CD8-positive, alpha-beta memory T cell (primary cell): Measurements from ENCODE around the gene ANKRD36B. TPM values are rescaled to one million over a fixed set of nuclear protein-coding genes. Genes with fewer than 3 reads are reported as not detected.
A peak's percentile ranks its signal among the peaks of the same experiment; 100 is the strongest.
"Not testable (repeated sequence)": the region's sequence is repeated elsewhere in the genome, so short reads cannot be mapped to it uniquely, and the experiment has no call there.

Experiments
- CTCF ChIA-PET: fragments of 350-600 bp; sonication (Branson Sonifier 250); formaldehyde crosslinking; loops from one replicate; lab custom pipeline; 2021; ENCODE audit warnings: antibody characterized with exemption; lab: Charles Lee
- POLR2A ChIA-PET: fragments of 350-600 bp; sonication (Branson Sonifier 250); formaldehyde crosslinking; loops from one replicate; lab custom pipeline; 2021; ENCODE audit warnings: antibody characterized with exemption; lab: Charles Lee
- DNase-seq, 5 donors: peaks; one replicate each; pipeline versions ENCODE4 v3.0.0 to v3.0.0-alpha.2; 2020 to 2022; ENCODE audit warnings: mixed read lengths in 1 of 5
- H3K27ac ChIP-seq: one replicate; pipeline ENCODE4 v1.7.0; 2013; ENCODE audit warnings: low read depth, mild to moderate bottlenecking, low read length, moderate library complexity
- H3K27me3 ChIP-seq: 2 replicates; pipeline ENCODE4 v1.7.0; 2013; ENCODE audit warnings: low read length, mild to moderate bottlenecking; ENCODE audit not compliant: insufficient read depth, poor library complexity, severe bottlenecking
- H3K36me3 ChIP-seq: 2 replicates; pipeline ENCODE4 v1.7.0; 2013; ENCODE audit warnings: mild to moderate bottlenecking, low read length, moderate library complexity; ENCODE audit not compliant: insufficient read depth
- H3K4me1 ChIP-seq: 2 replicates; pipeline ENCODE4 v1.7.0; 2013; ENCODE audit warnings: mild to moderate bottlenecking, low read length, moderate library complexity; ENCODE audit not compliant: insufficient read depth
- H3K4me3 ChIP-seq: 2 replicates; pipeline ENCODE4 v1.7.0; 2013; ENCODE audit warnings: mild to moderate bottlenecking, low read length
- H3K9me3 ChIP-seq: 2 replicates; pipeline ENCODE4 v1.7.0; 2013; ENCODE audit warnings: mild to moderate bottlenecking, low read length
- H3K27ac Mint-ChIP-seq, 8 donors: one replicate each; pipeline ENCODE4 v1.8.0; 2020 to 2021; ENCODE audit warnings: mixed read lengths in 8 of 8, mild to moderate bottlenecking in 6 of 8, inconsistent platforms in 3 of 8, moderate library complexity in 3 of 8
- H3K27me3 Mint-ChIP-seq, 2 donors: one replicate each; pipeline ENCODE4 v1.8.0; 2020 to 2021; ENCODE audit warnings: mixed read lengths in 2 of 2, mild to moderate bottlenecking in 1 of 2, moderate library complexity in 1 of 2
- H3K36me3 Mint-ChIP-seq, 3 donors: one replicate each; pipeline ENCODE4 v1.8.0; 2020 to 2021; ENCODE audit warnings: mixed read lengths in 3 of 3, inconsistent platforms in 1 of 3, mild to moderate bottlenecking in 1 of 3
- H3K4me1 Mint-ChIP-seq, 3 donors: one replicate each; pipeline ENCODE4 v1.8.0; 2020 to 2021; ENCODE audit warnings: mixed read lengths in 3 of 3, inconsistent platforms in 1 of 3, mild to moderate bottlenecking in 1 of 3
- H3K4me3 Mint-ChIP-seq, 7 donors: one replicate each; pipeline ENCODE4 v1.8.0; 2020 to 2021; ENCODE audit warnings: mixed read lengths in 7 of 7, mild to moderate bottlenecking in 6 of 7, moderate library complexity in 4 of 7, inconsistent platforms in 2 of 7
- H3K9me3 Mint-ChIP-seq, 5 donors: one replicate each; pipeline ENCODE4 v1.8.0; 2020 to 2022; ENCODE audit warnings: mixed read lengths in 5 of 5, mild to moderate bottlenecking in 3 of 5, moderate library complexity in 2 of 5, inconsistent platforms in 1 of 5
- polyA plus RNA-seq: library from polyadenylated mRNA; unstranded; fragments of 300-500 nt; fragmentation: Illumina TruSeq; gene quantifications from one replicate; pipeline ENCODE4 v1.2.3, GENCODE V29; 2021
- total RNA-seq, 2 experiments: library from RNA; stranded (reverse); gene quantifications; one replicate each; pipeline ENCODE4 v1.2.3, GENCODE V29; 2021

Gene ANKRD36B
- total and polyA plus RNA-seq, 3 experiments from 2014 or later = 20.1 to 24.0 (median 21.7) TPM

- peak overlapping the region; percentile 64 to 94 (median 88) for H3K27ac Mint-ChIP-seq
- H3K36me3 ChIP-seq, H3K36me3 Mint-ChIP-seq, H3K27me3 Mint-ChIP-seq, H3K9me3 ChIP-seq, H3K4me1 ChIP-seq, H3K9me3 Mint-ChIP-seq, H3K27me3 ChIP-seq: not testable (repeated sequence)
- peak overlapping the region; percentile 84 to 95 (median 90) for H3K4me3 Mint-ChIP-seq
- POLR2A ChIA-PET = interaction anchor here (0.9 to 2.5 kb wide), 3 partner anchors 55 to 108 kb away, joined by 4 to 13 read pairs (median 8); partner anchors contain the start of genes ACTR1B and COX5B
- H3K4me1 Mint-ChIP-seq = peaks cover 5 to 10% (median 10%) of the 10 kb centered on the region in 3 donors
- peak; percentile 53 to 81 (median 76) for DNase-seq
- H3K4me3 ChIP-seq = peak overlapping the region; percentile 74
- H3K27ac ChIP-seq = peak overlapping the region; percentile 78
- CTCF ChIA-PET = interaction anchor here (0.6 to 2.9 kb wide), 19 partner anchors 53 to 201 kb away, joined by 3 to 78 read pairs (median 4); partner anchors contain the start of genes ACTR1B, C2orf92, COX5B and ZAP70
Measured at GRCh38 chr2:97590515-97591394, 1.1 kb upstream of the ANKRD36B start.

GRCh38 chr2:97589257-97589597 lies 450 bp downstream of the ANKRD36B start:
- CTCF ChIA-PET = interaction anchor here (2.8 to 2.9 kb wide), 2 partner anchors 74 to 109 kb away, joined by 19 to 78 read pairs; partner anchors contain the start of gene ACTR1B
- not testable (repeated sequence) for H3K27me3 ChIP-seq, DNase-seq, H3K4me1 ChIP-seq, H3K36me3 ChIP-seq, H3K9me3 Mint-ChIP-seq, H3K9me3 ChIP-seq, H3K27me3 Mint-ChIP-seq
- POLR2A ChIA-PET = interaction anchor here (1.2 to 2.5 kb wide), 2 partner anchors 56 to 74 kb away, joined by 5 to 13 read pairs; partner anchors contain the start of genes ACTR1B and COX5B
- Histone ChIP-seq H3K4me3 (peak overlapping the region; percentile 60), H3K27ac (peak overlapping the region; percentile 74)
- H3K4me1 Mint-ChIP-seq = peaks cover 5 to 10% (median 10%) of the 10 kb centered on the region in 3 donors
- H3K4me3 Mint-ChIP-seq = peak overlapping the region; percentile 97 to 100 (median 98)
- peaks cover 0 to 12% (median 0%) of the 10 kb centered on the region in 3 donors for H3K36me3 Mint-ChIP-seq
- H3K27ac Mint-ChIP-seq = peak overlapping the region; percentile 94 to 99 (median 98)

GRCh38 chr2:97565674-97566073 lies 24.0 kb downstream of the ANKRD36B start:
- H3K27me3 ChIP-seq, POLR2A ChIA-PET: not testable (repeated sequence)

GRCh38 chr2:97552406-97552805 lies 37.3 kb downstream of the ANKRD36B start:
- H3K4me3 ChIP-seq, H3K4me1 ChIP-seq, H3K36me3 ChIP-seq, H3K27ac ChIP-seq, POLR2A ChIA-PET, H3K9me3 Mint-ChIP-seq, CTCF ChIA-PET, H3K27ac Mint-ChIP-seq, H3K4me1 Mint-ChIP-seq, H3K4me3 Mint-ChIP-seq, H3K9me3 ChIP-seq, H3K27me3 ChIP-seq, H3K27me3 Mint-ChIP-seq, DNase-seq: not testable (repeated sequence)
- peaks cover 4 to 88% (median 34%) of the 10 kb centered on the region in 3 donors for H3K36me3 Mint-ChIP-seq

More at GRCh38 chr2:97565674-97566073, 24.0 kb downstream of the ANKRD36B start:
- H3K4me3 ChIP-seq, H3K27me3 Mint-ChIP-seq, H3K9me3 Mint-ChIP-seq, H3K4me3 Mint-ChIP-seq, CTCF ChIA-PET, H3K9me3 ChIP-seq, H3K4me1 ChIP-seq, H3K27ac ChIP-seq, H3K4me1 Mint-ChIP-seq, H3K36me3 ChIP-seq, DNase-seq: not testable (repeated sequence)
- Mint-ChIP-seq H3K36me3 (peaks cover 0 to 23% (median 4%) of the 10 kb centered on the region in 3 donors), H3K27ac (peak overlapping the region in 2 of 8 donors; percentile 4 to 33)

- H3K9me3 ChIP-seq, H3K27ac ChIP-seq, H3K4me3 Mint-ChIP-seq, H3K27me3 Mint-ChIP-seq, H3K4me1 Mint-ChIP-seq, H3K9me3 Mint-ChIP-seq, H3K4me3 ChIP-seq, CTCF ChIA-PET, H3K36me3 ChIP-seq, POLR2A ChIA-PET, H3K4me1 ChIP-seq, H3K27me3 ChIP-seq, DNase-seq: not testable (repeated sequence)
- Mint-ChIP-seq H3K36me3 (peaks cover 4 to 91% (median 35%) of the 10 kb centered on the region in 3 donors), H3K27ac (peak overlapping the region in 1 of 8 donors; percentile 61)
Measured at GRCh38 chr2:97550498-97550897, 39.2 kb downstream of the ANKRD36B start.

- H3K9me3 Mint-ChIP-seq, DNase-seq: not testable (repeated sequence)
Measured at GRCh38 chr2:97549058-97549457, 40.6 kb downstream of the ANKRD36B start.

GRCh38 chr2:97548536-97548935 lies 41.1 kb downstream of the ANKRD36B start:
- POLR2A ChIA-PET, H3K4me3 Mint-ChIP-seq, H3K9me3 Mint-ChIP-seq, H3K27me3 ChIP-seq, H3K4me3 ChIP-seq, H3K27me3 Mint-ChIP-seq, H3K36me3 ChIP-seq, H3K9me3 ChIP-seq, H3K4me1 Mint-ChIP-seq, H3K4me1 ChIP-seq, DNase-seq, CTCF ChIA-PET, H3K27ac ChIP-seq: not testable (repeated sequence)
- peaks cover 4 to 84% (median 28%) of the 10 kb centered on the region in 3 donors for H3K36me3 Mint-ChIP-seq
- H3K27ac Mint-ChIP-seq = peak overlapping the region in 1 of 8 donors; percentile 51

More at GRCh38 chr2:97549058-97549457, 40.6 kb downstream of the ANKRD36B start:
- POLR2A ChIA-PET, CTCF ChIA-PET, H3K4me1 ChIP-seq, H3K27ac ChIP-seq, H3K36me3 ChIP-seq, H3K4me3 ChIP-seq, H3K4me1 Mint-ChIP-seq, H3K27me3 Mint-ChIP-seq, H3K4me3 Mint-ChIP-seq, H3K27me3 ChIP-seq, H3K9me3 ChIP-seq: not testable (repeated sequence)
- Mint-ChIP-seq H3K27ac (peak overlapping the region in 2 of 8 donors; percentile 26 to 51), H3K36me3 (peaks cover 4 to 88% (median 31%) of the 10 kb centered on the region in 3 donors)

- DNase-seq = no peak
- ChIA-PET CTCF (no interaction called here), POLR2A (no interaction called here)
- H3K36me3 ChIP-seq = peaks cover 5% of the 10 kb centered on the region
- H3K27me3 Mint-ChIP-seq = no peaks in the 10 kb centered on the region
- H3K27me3 ChIP-seq = no peaks in the 10 kb centered on the region
- peak overlapping the region in 1 of 8 donors; percentile 17 for H3K27ac Mint-ChIP-seq
- H3K27ac ChIP-seq = no peak overlapping the region
- H3K4me3 ChIP-seq = no peak overlapping the region
- H3K9me3 Mint-ChIP-seq = no peaks in the 10 kb centered on the region
- H3K4me1 ChIP-seq = no peaks in the 10 kb centered on the region
- H3K4me1 Mint-ChIP-seq = no peaks in the 10 kb centered on the region
- no peak overlapping the region for H3K4me3 Mint-ChIP-seq
- H3K36me3 Mint-ChIP-seq = peaks cover 4 to 70% (median 20%) of the 10 kb centered on the region in 3 donors
- H3K9me3 ChIP-seq = no peaks in the 10 kb centered on the region
Measured at GRCh38 chr2:97546711-97547110, 43.0 kb downstream of the ANKRD36B start.
